GM19468 (cell line): ENCODE measurements around the gene NKTR.
"Not testable (repeated sequence)": the region's sequence is repeated elsewhere in the genome, so short reads cannot be mapped to it uniquely, and the experiment has no call there.

Experiments used
- ATAC-seq: cut with Tn5 transposase; IDR thresholded peaks from one replicate; pipeline ENCODE4 v1.9.1; 2021; ENCODE audit warnings: mild to moderate bottlenecking, moderate library complexity, moderate number of reproducible peaks; ENCODE audit not compliant: unreplicated experiment; ENCODE audit errors: extremely low read depth

NKTR gene

DNA sequence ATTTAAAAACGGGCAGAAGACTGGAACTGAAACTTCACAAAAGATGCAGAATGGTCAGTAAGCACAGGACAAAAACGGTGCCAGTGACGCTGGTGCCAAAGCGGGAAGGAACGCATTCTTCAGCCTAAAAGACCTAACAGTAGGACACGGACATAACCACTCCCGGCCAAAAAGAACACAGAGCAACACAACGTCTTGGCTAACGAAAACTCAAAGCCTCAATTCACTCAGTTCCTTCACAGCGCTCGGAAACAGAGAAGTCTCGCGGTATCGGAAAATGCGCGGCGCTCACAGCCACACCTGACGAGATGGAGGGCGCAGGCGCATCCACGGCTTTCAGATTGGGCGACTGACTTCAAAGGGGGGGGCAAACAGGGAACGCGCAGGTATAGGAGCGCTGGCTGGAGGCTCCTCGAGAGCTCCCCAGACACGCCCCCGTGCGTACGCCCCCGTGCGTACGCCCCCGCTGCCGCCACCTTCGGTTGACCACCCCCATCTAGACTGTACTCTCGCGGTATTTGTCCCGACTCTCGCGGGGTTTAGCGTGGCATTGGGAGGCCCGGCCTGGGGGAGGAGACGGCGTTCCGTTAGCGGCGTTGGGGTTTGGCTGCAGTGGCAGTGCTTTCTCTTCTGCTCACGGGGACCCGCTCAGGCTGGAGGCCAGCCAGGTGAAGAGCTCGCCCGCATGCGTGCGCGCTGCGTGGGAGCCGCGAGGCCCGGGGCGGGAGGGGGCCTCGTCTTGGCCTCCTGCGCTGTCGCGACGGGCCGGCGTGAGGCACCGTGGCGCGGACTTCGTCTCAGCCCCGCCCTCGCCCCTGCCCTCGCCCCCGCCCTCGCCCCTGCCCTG is at the start of gene NKTR:
Gene NKTR, plus strand, starts transcription at position 576 of the 847 bp plus-strand sequence. CDS start 321 bp downstream, outside the sequence.
- ATAC-seq, result peak; percentile 64

DNA sequence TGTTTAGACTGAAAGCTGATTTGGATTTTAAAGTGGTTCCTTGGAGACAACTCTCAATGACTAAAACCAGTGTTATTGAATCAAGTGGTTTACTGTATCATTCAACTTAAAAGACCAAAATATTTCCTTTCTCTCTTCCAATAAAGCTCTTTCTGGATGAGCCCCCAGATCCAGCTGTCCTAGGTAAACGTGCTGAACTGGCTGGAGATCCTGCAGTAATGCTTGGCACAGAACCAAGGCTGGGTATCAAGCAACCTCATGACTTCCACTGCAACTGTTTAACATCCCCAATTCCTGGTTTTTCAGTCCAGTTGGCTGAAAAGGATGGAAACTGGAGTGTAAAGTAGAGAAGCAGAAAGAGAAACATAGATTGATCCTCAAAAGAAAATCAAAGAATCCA is 47.7 kb upstream of the NKTR start:
- no peak for ATAC-seq

DNA sequence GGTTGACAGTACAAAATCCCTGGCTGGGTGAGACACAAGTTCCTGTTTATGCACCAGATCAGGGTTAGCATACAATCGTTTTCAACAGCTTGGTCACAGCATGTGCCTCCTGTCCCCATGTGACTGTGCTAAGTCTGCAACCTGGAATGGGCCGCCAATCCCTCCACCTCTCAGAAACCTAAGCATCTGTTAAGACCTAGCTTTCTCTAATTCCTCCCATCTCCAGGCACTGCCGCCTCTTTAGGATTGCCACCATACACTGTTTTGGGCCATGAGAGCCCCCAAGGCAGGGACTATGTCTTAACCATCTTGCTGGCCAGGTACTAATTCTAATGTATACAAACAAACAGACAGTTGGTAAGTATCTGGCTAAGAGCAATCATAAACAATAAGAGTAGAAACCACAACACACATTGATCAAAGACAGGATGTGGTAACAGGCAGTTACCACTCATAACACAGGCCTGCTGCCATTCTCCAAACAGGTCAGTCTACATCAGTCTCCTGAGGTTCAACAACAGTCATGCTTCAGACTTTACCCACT is 44.3 kb upstream of the NKTR start:
- peak; percentile 67 for ATAC-seq

DNA sequence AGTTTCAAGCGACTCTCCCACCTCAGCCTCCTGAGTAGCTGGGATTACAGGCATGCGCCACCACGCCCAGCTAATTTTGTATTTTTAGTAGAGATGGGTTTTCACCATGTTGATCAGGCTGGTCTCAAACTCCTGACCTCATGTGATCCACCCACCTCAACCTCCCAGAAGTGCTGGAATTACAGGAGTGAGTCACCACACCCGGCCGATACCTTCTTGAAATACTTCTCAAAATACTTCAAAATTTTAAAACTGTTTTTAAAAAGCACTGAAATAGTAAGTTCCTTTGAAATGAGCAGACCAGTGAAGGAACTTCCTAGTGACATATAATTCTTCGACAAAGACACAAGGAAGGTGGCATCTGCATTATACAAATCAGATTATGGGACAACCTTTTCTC is 43.7 kb upstream of the NKTR start:
- not testable (repeated sequence) for ATAC-seq

DNA sequence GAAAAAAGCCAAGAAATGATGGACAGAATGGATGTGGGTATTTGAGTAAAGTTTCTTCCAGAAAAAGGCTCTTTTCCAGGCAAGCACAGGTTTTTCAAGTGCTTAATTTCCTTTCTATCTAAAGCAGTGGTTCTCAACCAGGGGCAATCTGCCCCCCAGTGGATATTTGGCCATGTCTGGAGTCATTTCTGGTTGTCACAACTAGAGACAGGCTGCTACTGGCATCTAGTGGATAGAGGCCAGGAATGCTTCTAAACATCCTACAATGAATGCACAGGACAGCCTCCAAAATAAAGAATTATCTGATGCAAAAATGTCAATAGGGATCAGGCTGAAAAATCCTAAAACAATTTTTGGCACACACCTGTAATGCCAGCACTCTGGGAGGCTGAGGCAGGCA is 42.6 kb upstream of the NKTR start:
- no peak for ATAC-seq

DNA sequence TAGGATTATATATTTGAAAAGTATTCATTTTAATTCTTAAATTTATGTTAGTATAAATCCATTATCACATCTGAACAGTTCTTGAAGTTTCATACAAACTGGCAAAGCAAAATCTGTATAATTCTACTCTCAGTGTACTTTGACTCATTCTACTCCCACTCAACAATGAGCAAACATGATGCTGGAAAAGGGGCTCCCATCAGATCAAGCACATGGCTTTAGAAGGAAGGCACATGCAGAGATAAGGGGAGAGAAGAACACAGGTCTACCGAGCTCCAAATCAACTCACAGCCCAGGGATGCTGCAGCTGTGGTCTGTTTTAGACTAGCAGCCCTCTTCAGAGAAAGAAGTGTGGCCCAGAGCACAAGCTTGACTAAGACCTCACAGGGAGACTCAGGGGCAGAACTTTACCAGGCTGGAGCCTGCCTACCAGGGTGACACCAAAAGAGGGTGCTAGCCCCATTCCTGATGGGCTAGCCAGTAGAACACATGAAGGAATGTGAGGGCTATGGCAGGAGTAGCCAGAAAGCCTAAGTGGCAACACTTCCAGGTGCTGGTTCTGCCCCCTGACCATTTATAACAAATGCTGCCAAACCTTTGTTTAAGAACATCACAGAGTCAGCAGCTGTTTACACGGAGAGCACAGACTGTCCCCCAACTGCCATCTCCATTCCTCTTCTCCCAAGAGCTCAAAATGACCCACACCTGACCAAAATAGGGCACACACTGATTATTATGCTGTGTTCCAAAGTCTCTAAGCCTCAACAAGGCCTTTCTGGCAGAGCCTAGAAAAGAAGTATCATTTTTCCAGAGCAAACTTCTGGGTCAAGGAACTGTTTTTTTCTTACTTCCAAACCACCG is 38.2 kb upstream of the NKTR start:
- ATAC-seq, result no peak

DNA sequence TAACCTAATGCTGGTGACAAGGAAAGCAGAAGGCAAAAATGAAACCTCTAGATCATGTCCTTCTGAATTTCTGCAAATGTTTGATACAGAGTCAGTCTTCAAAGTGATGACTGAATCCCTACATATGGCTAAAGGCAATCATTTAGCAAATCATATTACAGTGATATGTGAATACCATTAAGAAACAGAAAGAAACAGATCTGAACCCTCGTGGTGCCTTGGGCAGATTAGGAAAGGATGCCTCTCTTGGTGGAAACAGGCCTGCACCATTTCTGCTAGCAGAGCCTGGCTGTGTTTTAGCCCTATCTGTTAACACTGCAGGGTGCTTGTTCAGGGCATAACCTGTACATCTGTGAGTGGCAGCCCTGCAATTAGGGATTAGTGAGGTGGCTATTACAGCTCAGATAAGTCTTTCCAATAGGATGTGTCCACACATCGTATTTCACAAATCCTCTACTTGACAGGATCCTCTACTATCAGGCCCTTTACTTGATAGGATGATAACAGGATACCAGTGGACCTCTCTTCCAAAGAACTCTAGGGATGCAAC is 30.8 kb upstream of the NKTR start:
- ATAC-seq, result no peak

DNA sequence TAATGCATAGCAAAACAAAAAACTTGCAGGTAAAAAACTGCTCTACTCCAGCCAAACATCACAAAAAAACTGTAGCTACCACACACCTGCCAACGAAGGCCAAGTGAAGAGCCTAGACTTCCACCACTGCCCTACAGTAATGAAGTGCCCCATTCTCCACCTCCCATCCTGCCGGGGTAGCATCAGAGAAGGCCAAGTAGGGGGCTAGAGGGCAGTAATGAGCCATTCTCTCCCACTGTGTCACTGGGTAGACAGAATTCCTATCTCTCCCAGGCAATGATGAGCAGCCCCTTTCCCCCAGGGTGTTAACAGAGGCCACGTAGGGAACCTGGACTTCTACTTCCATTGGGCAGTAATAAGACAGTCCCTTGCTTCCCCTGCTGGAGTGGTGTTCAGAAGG is 28.2 kb upstream of the NKTR start:
- ATAC-seq, result no peak

DNA sequence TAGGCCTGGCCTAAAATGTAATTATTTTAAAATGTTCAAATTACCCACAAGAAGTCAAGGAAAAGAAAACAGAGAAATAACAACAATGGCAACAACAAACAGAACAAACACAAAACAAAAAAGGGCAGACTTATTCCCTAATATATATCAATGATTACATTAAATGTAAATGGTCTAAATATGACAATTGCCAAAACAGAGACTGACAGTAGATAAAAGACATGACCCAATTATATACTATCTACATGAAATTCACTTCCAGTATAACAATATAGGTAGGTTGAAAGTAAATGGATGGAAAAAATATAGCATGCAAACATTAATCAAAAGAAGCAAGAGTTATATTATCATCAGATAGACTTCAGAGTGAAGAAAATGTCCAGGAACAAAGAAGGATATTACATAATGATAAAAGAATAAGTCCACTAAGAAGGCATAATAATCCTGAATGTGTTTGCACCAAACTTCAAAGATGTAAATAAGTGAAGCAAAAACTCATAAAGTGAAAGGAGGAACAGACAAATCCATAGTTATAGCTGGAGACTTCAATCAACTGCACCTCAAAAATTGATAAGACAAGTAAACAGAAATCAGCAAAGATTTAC is 25.2 kb upstream of the NKTR start:
- ATAC-seq, result no peak

DNA sequence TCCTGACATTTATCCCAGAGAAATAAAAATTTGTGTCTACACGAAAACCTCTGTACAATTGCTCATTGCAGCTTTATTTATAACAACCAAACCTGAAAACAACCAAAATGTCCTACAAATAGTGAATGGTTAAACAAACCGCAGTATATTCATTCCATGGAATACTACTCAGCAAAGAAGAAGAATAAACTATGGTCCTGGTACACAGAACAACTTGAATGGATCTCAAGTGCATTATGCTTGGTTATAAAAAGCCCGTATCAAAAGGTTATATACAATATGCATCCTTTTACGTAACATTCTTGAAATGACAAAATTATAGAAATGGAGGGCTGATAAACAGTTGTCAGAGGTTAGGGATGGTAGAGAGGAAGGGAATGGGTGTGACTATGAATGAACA is 22.4 kb upstream of the NKTR start:
- ATAC-seq, result no peak

DNA sequence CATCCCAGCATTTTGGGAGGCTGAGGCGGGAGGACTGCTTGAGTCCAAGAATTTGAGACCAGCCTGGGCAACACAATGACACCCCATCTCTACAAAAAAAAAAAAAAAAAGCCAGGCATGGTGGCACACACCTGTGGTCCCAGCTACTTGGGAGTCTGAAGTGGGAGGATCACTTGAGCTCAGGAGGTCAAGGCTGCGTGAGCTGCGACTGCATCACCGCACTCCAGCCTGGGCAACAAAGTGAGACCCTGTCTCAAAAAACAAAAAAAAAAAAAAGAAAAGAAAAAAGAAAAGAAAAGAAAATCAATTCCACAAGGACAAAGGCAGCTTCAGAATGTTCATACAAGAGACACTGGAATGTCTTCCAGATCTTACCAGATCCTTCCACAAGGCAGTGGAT is 21.1 kb upstream of the NKTR start:
- ATAC-seq, result not testable (repeated sequence)

DNA sequence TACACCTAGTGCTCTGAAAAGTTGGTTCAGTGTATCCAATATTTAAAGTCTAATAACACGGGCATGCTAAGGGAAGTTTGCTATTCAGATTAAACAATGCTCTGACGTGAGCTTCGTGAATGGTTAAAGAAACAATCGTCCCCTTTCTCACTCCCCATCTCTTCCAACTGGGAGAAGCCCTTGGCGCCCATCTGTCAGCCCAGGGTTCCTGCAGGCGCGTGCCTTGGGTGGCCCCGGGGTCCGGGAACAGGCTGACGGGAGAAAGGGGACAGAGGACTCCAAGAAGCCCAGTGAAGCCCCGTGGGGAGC is 19.1 kb upstream of the NKTR start:
- ATAC-seq, result no peak

DNA sequence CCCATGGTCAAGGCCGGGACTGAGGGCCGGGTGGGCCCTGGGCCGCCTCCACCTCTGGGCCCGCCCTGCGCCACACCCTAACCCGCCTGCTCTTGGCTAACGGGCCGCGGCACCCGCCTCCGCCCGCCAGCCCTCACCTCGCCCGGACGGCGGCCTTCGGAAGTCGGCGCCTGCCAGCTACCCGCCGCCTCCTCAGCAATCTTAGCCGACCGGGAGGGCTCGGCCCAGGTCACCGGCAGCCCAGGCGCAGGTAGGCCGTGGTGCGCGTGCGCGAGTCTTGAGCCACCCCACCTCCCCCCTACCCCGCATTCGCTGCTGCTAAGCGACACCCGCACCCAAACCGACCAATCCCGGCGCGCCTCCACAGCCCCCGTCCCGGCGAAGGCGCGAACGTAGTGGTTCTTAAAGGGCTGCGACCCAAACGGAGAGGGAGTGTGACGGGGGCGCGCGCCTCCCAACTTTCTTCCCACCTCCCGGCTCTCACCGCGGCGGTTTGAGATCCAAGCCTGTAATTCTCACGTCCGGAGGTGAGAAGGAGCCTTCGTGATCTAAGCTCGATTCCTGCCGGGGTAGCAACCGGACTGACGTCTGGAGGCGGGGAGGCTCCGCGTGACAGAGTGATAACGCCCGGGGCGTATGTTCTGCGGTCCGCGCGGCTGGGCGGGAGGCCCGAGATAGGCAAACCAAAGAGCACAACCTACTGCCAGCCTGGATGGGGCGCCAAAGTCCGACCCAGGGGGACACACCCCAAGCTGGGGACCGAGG is 18.6 kb upstream of the NKTR start, which contains the start of gene SEC22C:
Gene SEC22C, minus strand, starts transcription at position 259 of the 765 bp plus-strand sequence. CDS start 12,921 bp downstream, outside the sequence.
- peak; percentile 76 for ATAC-seq

DNA sequence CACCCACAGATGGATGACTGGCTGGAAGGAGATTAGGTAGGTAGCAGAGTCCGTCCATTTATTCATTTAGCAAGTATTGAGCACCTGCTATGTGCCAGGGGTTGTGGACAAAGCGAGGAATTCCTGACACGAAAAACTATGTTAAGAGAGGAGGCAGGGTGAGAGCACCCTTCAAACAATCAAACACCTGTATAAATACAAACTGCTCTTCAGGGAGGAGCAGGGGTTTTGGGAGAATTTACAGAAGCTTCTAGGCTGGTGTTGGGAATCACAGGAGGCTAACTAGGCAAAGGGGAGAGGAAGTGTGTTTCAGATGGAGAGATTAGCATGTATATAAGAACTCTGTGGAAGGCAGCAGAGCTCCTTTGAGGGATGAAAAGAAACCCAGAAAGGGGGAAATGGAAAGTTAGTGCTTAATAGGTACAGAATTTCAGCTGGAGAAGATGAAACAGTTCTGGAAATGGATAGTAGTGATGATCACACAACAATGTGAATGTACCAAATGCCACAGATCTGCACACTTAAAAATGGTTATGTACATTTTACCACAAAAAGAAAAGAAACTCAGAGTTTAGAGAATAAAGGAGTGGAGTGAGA is 17.9 kb upstream of the NKTR start:
- no peak for ATAC-seq

DNA sequence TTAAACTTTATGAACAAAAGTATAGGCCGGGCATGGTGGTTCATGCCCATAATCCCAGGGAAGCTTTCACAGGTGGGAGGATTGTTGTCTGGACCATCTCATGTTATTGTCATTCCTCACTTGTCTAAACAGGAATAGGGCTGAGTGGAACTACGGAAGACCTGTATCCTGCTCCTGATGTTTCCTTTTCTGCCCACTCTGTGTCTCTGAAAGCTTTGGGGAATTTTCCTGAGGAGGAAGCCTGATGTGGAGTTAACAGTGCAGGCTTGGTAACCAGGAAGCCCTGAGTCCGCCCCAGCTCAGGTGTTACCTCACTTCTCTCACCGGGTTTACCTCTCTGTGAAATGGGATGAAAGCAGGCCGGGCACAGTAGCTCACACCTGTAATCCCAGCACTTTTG is 11.9 kb upstream of the NKTR start:
- no peak for ATAC-seq

DNA sequence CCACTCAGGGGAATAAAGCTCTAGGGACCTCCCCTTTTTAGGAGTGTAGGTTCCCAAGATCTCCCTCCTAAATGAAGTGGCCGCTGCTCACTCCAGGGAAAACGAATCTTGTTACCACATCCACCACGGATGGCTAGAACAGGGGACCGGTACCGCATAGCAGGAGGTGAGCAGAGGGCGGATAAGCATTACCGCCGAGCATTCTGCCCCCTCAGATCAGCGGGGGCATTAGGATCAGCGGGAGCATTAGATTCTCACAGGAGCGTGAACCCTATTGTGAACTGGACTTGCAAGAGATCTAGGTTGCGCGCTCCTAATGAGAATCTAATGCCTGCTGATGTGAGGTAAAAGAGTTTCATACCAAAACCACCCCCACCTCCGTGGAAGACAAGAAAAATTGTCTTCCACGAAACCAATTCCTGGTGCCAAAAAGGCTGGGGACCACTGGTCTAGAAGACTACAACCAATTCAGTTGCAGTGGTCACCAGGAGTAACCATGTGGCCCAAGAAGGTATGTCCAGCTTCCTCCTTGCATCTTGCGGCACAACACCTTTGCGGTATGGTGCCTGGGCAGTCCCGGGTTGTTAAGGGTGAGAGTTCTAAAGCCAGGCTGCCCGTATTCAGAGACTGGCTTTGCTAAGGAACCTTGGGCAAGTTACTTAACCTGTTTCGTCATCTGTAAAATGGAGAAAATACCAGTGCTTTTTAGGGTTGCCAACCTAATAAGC is 10.9 kb upstream of the NKTR start:
- no peak for ATAC-seq

DNA sequence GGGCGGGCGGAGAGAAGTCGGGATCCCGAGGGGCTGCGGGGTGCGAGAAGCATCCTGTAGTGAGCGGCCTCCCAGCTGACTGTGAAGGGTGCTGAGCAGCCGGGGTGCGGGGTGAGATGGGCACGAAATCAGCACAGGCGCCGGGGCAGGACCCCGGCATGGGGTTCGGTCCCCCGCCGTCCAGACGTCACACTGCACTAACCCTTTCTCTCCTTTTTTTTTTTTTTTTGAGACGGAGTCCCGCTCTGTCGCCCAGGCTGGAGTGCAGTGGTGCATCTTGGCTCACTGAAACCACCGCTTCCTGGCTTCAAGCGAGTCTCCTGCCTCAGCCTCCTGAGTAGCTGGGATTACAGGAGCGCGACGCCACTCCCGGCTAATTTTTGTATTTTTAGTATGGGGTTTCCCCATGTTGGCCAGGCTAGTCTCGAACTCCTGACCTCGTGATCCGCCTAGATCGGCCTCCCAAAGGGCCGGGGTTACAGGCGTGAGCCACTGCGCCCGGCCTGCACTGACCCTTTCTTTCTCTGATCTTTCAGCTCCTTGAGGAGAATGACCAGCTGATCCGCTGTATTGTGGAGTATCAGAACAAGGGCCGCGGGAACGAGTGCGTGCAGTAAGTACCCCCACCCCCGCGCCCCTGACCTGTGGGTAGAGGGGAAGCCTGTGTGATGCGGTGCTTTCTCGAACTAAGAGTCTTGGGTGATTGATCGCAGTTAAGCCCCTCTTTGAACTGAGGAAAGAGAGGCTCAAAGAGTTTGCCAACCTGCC is 9.3 kb upstream of the NKTR start:
- ATAC-seq, result no peak

DNA sequence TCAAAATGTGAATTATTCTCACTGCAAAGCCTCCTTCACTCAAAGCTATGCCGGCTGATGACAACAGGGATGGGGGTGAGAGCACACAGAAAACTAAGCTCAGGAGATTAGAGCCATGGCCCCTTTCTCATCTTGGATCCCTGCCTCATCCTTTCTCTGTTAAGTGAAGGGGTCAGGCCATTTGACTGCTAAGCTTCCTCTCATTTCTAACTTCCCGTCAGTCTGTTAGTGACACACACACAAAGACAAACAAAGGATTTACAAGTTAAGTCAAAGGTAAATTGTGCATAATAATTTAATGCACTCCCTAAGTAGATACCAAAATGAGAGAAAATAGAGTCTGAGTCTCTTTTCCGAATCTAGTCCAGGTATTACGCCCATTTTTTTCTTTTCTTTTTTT is 8.7 kb upstream of the NKTR start:
- no peak for ATAC-seq
